ENCODE data around the gene DPEP2.
"Not testable (repeated sequence)": the region's sequence is repeated elsewhere in the genome, so short reads cannot be mapped to it uniquely, and the experiment has no call there.

The DPEP2 gene, protein sequence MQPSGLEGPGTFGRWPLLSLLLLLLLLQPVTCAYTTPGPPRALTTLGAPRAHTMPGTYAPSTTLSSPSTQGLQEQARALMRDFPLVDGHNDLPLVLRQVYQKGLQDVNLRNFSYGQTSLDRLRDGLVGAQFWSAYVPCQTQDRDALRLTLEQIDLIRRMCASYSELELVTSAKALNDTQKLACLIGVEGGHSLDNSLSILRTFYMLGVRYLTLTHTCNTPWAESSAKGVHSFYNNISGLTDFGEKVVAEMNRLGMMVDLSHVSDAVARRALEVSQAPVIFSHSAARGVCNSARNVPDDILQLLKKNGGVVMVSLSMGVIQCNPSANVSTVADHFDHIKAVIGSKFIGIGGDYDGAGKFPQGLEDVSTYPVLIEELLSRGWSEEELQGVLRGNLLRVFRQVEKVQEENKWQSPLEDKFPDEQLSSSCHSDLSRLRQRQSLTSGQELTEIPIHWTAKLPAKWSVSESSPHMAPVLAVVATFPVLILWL

DNA sequence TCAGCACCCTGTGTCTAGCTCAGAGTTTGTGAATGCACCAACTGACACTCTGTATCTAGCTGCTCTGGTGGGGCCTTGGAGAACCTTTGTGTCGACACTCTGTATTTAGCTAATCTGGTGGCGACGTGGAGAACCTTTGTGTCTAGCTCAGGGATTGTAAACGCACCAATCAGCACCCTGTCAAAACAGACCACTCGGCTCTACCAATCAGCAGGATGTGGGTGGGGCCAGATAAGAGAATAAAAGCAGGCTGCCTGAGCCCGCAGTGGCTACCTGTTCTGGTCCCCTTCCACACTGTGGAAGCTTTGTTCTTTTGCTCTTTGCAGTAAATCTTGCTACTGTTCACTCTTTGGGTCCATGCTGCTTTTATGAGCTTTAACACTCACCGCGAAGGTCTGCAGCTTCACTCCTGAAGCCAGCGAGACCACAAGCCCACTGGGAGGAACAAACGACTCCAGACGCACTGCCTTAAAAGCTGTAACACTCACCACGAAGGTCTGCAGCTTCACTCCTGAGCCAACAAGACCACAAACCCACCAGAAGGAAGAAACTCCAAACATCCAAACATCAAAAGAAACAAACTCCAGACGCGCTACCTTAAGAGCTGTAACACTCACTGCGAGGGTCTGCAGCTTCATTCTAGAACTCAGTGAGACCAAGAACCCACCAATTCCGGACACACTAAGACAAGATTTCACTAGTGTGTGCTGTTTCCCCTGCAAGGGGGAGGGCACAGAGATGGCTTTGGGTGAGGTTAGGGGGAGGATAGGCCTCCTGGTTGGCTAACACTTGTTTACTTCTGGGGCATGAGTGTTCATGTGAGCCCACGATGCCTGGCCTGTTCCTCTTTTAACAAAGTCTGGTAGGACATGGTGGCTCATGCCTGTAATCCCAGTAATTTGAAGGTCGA is at the start of gene DPEP2:
Gene DPEP2, minus strand, starts transcription at position 706 of the 910 bp plus-strand sequence. CDS start 6,272 bp downstream, outside the sequence.
- not testable (repeated sequence) for DNase-seq (ENCODE audit: low read depth, low spot score)

DNA sequence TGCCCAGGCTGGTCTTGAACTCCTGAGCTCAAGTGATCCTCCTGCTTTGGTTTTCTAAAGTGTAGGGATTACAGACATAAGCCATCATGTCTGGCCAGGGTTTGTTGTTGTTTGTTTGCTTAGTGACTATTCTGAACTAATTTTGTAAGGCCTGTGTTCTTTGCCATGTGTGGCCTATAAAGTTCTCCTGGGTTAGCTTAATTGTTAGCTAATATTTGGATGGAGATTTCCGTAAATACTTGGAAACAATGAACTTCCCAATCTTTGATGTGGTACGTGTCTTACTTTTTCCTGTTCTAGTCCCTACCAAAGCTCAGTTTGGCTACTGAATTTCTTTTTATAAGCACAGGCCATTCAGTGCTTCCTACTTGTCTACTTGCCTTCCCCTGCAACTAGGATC is 48.7 kb upstream of the DPEP2 start:
- DNase-seq (ENCODE audit: low read depth, low spot score) = no peak

DNA sequence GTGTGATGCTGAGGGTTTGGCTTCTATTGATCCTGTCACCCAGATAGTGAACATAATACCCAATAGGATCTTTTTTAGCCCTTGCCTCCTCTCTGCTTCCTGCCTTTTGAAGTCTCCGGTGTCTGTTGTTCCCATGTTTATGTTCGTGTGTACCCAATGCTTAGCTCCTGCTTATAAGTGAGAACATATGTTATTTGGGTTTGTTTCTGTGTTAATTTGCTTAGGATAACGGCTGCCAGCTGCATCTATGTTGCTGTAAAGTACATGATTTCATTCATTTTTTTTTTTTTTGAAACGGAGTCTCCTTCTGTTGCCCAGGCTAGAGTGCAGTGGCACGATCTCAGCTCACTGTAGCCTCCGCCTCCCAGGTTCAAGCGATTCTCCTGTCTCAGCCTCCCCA is 46.8 kb upstream of the DPEP2 start:
- no peak for DNase-seq (ENCODE audit: low read depth, low spot score)

DNA sequence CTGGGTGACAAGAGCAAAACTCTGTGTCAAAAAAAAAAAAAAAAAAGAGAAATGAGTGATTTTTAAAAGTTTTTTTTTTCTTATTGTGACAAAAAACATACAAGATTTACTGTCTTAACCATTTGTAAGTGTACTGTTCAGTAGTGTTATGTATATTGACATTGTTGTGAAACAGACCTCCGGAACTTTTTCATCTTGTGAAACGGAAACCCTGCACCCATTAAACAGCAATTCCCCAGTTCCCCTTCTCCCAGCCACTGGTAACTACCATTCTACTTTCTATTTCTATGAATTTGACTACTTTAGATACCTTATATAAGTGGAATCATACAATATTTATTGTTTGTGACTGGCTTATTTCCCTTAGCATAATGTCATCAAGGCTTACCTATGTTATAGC is 42.5 kb upstream of the DPEP2 start:
- no peak for DNase-seq (ENCODE audit: low read depth, low spot score)

DNA sequence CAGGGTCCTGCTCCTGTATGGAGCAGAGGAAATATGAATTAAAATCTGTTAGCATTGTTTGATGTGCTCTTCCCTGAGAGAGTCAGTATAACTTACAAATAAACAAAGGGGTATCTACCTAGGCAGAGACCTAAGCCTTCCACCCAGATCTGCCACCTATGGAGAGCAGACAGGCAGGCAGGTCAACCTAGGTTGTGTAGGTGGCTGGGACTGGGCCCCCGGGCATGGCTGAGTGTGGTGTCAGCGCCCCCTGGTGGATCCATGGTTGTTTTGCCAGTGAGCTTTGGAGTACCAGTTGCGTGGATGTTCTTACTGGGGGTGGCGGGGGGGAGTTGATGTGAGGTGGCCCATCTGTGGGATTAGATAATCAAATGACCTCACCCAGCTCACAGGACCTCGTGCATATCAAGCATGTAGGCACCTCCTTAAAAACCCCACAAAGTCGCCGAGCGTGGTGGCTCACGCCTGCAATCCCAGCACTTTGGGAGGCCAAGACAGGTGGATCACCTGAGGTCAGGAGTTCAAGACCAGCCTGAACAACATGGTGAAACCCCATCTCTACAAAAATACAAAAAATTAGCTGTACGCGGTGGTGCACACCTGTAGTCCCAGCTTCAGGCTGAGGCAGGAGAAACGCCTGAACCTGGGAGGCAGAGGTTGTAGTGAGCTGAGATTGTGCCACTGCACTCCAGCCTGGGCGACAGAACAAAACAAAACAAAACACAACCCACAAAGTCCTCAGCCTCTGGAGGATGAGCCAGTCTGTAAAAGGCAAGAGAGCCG is 41.4 kb upstream of the DPEP2 start:
- DNase-seq (ENCODE audit: low read depth, low spot score) = no peak

DNA sequence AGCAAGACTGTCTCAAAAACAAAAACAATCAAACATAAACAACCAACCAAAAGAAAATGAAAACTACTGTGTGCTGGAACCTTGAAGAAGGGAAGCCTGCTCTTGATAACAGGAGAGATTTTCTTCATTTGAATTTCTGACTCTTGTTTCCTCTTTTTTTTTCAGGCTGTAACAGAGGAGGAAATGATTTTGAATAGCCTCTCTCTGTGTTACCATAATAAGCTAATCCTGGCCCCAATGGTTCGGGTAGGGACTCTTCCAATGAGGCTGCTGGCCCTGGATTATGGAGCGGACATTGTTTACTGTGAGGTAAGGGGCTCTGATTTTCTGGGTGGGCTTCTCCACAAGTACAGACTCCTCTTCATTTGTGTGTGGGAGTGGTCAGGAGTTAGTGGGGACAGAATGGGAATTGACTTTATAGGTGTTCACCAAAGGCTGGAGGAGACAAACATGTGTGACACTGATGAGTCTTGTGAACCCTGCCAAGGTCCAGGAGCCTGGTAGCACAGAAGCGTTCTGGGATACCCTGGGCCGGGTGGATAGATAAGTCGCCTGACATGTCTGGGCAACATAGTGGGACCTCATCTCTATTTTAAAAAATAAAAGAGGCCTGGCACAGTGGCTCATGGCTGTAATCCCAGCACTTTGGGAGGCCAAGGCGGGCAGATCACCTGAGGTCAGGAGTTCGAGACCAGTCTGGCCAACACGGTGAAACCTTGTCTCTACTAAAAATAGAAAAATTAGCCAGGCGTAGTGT is 38.7 kb upstream of the DPEP2 start:
- no peak for DNase-seq (ENCODE audit: low read depth, low spot score)

DNA sequence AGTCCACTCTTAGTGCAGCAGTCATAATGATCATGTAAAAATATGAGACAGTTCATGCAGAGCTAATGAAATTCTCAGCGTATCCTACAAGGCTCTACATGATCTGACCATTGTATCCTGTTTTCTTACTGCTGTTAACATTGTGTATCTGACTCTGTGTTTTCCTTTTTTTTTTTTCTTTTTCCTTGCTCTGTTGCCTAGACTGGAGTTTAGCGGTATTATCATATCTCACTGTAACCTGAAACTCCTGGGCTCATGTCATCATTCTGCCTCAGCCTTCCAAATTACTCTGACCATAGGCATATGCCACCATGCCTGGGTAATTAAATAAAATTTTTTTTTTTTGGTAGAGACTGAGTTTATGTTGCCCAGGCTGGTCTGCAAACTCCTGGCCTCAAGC is 35.9 kb upstream of the DPEP2 start:
- DNase-seq (ENCODE audit: low read depth, low spot score) = no peak

DNA sequence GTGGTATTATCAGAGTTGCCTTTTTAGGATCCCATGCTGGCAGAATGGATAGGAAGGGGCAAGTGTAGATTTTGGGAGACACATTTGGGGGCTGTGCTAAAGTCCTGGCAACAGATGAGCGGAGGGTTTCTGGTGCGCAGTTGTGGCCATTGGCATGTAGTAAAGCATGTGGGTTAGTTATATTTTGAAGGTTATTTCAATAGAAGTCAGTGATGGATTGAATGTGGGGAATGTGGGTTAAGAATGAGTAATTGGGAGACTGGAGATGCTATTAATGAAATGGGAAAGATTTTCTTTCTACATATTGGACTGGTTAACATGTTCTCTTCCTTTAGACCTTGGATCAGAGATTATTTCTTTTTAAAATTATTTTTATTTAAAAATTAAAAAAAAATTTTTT is 33.8 kb upstream of the DPEP2 start:
- no peak for DNase-seq (ENCODE audit: low read depth, low spot score)

DNA sequence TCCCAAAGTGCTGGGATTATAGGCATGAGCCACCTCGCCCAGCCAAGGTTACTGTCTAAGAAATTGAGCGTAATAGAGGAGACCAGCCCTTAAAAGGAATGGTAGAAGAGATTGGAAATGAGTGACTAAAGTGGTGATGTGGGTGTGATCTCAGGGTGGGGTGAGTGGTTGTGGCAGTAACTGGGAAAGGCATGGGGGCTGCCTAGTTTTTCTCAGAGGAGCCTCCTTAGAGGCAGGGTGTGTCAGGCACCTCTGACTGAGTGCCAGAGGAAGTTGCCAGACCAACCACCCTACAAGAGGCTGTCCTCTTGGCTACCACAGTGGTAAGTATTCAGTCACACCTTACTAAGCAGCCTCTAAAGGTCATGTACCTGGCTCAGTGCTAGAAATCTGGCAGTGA is 32.7 kb upstream of the DPEP2 start:
- DNase-seq (ENCODE audit: low read depth, low spot score) = no peak

DNA sequence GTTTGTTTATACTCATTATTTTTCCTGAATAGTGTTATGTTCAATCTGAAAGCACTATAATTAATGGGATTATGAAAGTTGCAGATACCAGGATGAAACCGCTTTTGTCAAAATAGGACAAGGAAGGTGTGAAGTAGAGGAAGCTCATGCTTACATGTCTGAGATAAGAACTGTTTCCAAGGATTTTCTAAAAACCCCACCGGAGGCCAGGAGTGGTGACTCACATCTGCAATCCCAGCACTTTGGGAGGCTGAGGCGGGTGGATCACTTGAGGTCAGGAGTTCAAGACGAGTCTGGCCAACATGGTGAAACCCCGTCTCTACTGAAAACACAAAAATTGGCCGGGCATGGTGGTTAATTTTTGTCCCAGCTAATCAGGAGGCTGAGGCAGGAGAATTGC is 30.8 kb upstream of the DPEP2 start:
- DNase-seq (ENCODE audit: low read depth, low spot score) = not testable (repeated sequence)

DNA sequence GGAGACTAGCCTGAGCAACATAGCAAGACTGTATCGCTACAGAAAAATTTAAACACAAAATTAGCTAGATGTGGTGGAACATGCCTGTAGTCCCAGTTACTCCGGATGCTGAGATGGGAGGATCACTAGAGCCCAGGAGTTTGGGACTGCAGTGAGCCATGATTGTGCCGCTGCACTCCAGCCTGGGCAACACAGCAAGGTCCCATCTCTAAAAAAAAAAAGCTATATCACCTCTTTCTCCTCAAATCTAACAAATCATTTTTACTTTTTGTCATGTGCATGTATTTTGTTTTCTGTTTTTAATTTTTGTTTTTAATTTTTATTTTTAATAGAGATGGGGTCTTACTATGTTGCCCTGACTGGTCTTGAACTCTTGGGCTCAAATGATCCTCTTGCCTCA is 29.7 kb upstream of the DPEP2 start:
- DNase-seq (ENCODE audit: low read depth, low spot score) = no peak

DNA sequence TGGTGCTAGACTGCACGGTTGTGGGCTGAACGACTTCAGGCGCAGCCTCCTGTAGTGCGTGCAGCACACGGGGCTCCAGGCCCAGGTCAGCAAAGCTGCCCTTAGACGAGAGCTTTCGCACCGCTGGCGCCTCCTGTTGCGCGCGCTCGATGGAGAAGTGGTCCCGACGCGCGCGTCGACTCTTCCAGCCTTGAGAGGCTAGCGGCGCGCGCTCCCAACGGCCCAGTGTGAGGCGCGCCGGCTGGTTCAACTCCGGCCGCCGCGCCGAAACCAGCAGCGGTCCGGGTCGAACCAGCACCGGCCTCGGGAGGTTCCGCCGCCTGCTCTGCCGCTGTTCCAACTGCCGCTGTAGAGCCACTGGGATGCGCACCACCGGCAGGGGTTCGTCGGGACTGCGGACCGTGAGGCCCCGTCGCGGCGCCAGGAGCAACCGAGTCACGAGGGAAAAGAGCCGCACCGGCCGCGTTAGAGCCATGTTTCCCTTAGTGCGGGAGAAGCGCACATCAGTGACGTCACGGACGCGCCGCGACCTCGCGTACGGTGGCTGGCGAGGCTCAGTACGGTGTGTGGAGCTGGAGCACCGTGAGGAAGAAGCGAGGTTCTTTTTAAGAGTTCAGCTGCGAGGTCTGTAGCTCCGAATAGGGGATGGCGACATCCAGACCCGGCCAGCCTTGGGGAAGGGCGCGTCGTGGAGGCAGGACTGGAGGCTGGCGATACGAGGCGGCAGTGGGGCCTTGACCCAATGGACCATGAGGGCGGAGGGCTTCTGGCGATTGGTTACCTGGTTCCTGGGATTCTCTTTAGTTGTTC is 23.6 kb upstream of the DPEP2 start, which contains the start of the genes DDX28 and DUS2:
Gene DDX28, minus strand, starts transcription at position 505 of the 810 bp plus-strand sequence. Its CDS starts 30 bp downstream, at position 475.
Gene DUS2, plus strand, starts transcription at position 557 of the 810 bp plus-strand sequence. CDS start 14,740 bp downstream, outside the sequence.
- peak; percentile 89 for DNase-seq (ENCODE audit: low read depth, low spot score)

DNA sequence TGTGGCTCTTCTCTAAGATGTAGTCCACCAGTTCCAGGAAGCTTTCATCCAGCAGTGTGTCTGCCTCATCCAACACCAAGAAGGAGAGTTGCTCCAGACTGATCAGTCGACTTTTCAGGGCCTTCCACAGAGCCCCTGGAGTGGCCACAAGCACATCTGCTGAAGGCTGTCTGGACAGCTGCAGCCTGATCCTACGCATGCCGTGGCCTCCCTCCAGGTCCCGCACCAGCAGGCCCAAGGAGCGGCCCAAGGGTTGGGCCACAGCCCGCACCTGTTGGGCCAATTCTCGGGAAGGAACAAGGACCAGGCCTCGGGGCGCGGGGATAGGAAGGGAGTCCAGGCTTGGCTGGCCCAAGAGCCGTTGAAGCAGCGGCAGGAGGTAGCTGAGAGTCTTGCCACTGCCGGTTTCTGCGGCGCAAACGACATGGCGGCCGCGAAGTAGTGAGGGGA is 23.0 kb upstream of the DPEP2 start:
- no peak for DNase-seq (ENCODE audit: low read depth, low spot score)

DNA sequence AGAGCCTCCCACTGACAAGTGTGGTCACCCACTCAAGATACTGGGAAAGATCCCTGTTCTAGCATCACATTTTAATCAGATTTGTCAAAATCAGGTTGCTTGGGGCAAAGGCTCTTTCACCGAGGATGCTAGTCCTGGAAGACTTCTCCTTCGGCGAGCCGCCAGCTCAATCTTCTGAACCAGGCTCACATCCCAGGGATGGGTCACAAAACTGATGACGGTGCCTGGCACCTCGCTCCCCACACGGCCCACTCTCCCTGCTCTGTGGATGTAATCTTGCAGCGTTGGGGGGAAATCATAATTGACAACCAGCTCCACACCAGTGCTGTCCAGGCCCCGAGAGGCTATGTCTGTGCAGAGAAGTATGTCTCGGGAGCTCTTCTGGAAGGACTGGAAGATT is 22.2 kb upstream of the DPEP2 start:
- no peak for DNase-seq (ENCODE audit: low read depth, low spot score)

DNA sequence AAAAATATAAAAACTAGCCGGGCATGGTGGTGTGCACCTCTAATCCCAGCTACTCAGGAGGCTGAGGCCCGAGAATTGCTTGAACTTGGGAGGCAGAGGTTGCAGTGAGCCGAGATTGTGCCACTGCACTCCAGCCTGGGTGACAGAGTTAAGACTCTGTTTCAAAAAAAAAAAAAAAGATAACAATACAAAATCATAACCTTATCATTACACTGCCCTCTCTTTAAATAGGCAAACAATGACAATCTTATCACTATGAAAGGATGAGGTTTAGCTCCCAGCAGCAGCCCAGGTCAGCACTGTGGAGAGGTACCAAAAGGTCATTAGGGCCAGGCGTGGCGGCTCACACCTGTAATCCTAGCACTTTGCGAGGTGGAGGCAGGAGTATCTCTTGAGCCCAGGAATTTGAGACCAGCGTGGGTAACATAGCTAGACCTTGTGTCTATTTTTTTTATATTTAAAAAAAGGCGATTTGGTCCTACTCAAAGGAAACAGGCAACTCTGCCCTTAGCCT is 19.9 kb upstream of the DPEP2 start:
- DNase-seq (ENCODE audit: low read depth, low spot score) = no peak

DNA sequence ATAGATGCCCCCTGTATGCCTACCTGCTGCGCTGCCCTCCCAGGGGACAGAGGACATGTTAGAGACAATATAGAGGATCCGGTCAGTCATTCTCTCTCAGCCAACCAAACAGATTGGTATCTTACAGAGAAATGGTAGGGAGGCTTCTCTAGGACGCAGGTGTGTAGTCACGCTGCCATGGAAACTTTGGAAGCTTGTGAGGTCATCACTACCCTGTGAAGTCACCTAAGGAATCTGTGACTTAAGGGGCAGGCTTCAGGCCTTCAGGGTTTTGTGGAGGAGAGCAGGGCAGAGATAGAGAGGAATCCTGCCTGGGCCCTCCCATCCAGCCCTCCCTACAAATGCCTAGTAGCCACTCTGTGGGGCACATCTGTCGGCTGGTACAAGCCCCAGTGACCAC is 16.4 kb upstream of the DPEP2 start, which contains the start of gene DPEP2NB:
Gene DPEP2NB, minus strand, starts transcription at position 231 of the 400 bp plus-strand sequence. Its CDS starts 141 bp downstream, at position 90.
- DNase-seq (ENCODE audit: low read depth, low spot score) = no peak

DNA sequence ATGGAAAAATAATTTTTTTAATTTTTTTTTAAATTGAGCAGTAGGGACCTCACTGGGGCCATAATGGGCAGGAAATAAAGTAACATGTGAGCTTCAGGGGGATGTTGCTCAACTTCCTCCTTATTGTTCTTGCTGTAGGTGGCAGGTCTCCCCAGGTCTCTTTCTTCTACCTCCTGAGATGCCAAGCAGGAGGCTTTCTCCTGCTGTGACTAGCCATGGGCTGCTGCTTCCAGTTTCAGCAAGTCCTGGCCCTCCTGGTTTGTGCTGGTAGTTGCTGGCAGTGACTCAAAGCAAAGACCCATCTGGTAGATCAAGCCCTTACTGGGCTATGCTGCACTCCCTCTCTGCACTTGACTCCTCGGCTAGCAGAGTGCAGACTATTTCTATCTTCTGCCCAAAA is 14.2 kb upstream of the DPEP2 start:
- DNase-seq (ENCODE audit: low read depth, low spot score) = no peak

DNA sequence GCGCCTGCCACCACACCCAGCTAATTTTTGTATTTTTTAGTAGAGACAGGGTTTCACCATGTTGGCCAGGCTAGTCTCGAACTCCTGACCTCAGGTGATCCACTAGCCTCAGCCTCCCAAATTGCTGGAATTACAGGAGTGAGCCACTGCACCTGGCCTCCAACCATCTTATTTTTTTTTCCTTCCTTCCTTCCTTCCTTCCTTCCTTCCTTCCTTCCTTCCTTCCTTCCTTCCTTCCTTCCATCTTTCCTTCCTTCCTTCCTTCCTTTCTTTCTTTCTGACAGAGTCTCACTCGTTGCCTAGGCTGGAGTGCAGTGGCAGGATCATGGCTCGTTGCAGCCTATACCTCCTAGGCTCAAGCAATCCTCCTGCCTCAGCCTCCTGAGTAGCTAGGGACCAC is 10.6 kb upstream of the DPEP2 start:
- not testable (repeated sequence) for DNase-seq (ENCODE audit: low read depth, low spot score)

DNA sequence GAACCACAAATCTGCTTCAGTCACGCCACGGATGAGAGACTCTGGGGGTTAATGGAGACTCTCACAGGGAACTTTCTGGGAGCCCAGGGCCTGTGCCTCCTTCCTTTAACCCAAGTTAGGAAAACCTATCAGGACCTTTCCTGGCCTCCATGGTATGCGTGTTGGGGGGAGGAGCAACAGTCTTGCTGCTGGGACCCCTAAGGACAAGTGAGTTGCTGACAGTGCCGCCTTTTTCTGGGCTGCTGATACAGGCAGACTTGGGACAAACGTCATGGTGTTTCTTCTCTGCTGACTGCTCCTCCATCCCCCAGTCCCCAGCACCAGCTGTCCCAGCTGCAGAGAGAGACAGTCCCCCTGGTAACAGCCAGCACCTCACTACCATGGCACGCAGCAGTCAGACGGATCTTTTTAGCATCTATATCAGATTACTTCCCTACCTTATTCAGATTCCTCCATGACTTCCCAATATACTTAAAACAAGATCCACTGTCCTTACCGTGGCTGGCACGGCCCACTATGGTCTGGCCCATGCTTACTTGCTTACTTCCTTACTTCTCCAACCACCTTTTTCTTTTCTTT is 10.0 kb upstream of the DPEP2 start:
- no peak for DNase-seq (ENCODE audit: low read depth, low spot score)

Data from brain pericyte (primary cell).